ENCODE measurements around the gene MRTFB.

DNA sequence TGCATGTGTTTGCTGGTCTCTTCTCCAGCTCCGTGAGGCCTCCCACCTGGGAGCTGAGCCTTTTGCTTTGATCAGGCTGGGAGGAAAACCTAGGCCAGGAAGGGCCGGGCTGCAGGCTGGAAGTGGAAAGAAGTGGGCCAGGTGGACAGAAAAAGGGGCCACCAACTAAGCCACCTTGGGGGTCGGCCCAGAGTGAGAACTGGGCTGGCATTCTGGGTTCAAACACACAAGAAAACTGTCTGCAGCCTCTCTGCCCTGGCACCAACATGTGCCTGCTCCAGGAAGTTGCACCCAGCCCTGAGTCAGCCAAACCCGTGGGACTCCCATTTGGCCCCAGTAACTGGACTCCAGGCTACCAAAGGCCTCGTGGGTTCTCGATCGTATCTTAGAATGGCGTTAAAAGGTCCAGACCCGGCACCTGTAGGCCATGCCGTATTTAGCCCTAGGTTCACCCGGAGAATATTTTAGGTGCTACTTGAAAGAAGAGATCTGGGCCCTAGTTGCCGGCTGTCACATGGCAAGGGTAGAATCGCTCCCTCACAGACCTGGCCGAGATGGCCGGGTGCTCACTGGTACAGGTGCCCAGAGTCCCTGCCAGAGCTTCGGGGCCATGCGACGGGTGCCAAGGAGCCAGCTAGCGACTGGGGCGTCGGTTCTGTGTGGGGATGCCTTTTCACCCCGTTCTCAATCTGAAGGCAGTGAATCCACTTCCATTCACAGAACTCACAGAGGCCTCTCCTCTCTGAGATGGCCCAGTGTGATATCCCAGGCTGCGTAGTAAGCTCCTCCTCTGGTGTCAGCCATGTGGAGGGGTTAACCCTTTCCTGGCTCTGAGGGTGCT, 236.6 kb downstream of the MRTFB start:
- TF ChIP-seq, protein P1, sequence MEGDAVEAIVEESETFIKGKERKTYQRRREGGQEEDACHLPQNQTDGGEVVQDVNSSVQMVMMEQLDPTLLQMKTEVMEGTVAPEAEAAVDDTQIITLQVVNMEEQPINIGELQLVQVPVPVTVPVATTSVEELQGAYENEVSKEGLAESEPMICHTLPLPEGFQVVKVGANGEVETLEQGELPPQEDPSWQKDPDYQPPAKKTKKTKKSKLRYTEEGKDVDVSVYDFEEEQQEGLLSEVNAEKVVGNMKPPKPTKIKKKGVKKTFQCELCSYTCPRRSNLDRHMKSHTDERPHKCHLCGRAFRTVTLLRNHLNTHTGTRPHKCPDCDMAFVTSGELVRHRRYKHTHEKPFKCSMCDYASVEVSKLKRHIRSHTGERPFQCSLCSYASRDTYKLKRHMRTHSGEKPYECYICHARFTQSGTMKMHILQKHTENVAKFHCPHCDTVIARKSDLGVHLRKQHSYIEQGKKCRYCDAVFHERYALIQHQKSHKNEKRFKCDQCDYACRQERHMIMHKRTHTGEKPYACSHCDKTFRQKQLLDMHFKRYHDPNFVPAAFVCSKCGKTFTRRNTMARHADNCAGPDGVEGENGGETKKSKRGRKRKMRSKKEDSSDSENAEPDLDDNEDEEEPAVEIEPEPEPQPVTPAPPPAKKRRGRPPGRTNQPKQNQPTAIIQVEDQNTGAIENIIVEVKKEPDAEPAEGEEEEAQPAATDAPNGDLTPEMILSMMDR (IDR thresholded peaks at IDR 0.05; ENCODE audit: low read depth, low read length) = no peak
- TF ChIP-seq POLR2A (IDR thresholded peaks at IDR 0.05; ENCODE audit: extremely low read depth, insufficient read length) (no peak), MYC (IDR thresholded peaks at IDR 0.05; ENCODE audit: low read depth, low read length) (no peak)

All from NB4 (cell line).